ENCODE results near the gene PALMD.

GRCh38 chr1:99691175-99691574 is 45.3 kb downstream of the PALMD start:
- TF ChIP-seq CTCF (IDR thresholded peaks at IDR 0.05) (no peak), POLR2A (IDR thresholded peaks at IDR 0.05) (no peak)
